NCI-H2196 treated with DMSO at 0.1 percent for 48 hours (cell line): ENCODE data around the gene ZNF559.
A peak's percentile ranks its signal among the peaks of the same experiment; 100 is the strongest.
"Not testable (repeated sequence)": the region's sequence is repeated elsewhere in the genome, so short reads cannot be mapped to it uniquely, and the experiment has no call there.

Experiments used
- DNase-seq: peaks from one replicate; lab custom pipeline; 2025; ENCODE audit not compliant: unreplicated experiment; lab: John Stamatoyannopoulos, UW

ZNF559 gene

DNA sequence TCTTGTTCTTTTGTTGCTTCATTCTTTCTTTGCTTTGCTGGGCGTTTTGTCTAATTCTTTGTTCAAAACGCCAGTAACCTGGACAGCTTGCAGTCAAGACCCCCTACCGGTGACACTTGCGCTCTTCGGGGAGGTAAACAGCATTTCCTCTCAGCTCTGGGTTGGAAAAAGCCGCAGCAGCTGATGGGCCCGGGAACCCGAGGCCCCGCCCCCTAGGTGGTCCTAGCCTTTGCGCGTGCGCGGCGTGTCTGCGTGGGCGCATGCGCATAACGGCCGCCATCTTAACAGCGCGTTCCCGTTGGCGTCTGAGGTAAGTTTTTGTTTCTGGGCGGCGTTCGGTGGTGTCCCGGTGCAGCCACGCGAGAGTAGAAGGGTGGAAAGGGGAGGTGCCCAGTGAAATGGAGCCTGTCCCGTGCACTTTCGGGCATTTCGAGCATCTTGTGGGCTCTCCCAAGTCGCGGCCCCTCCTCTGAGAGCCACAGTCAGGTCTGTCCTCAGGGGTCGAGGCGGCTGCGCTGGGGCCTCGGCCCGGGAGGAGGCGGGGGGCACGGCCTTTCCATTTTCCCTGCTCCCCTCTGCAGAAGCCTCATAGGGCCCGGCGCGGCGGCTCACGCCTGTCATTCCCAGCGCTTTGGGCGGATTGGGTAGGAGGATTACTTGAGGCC, at the start of gene ZNF559:
Gene ZNF559, plus strand, starts transcription at position 261 of the 665 bp plus-strand sequence. CDS start 14,371 bp downstream, outside the sequence.
- DNase-seq, result peak; percentile 93

DNA sequence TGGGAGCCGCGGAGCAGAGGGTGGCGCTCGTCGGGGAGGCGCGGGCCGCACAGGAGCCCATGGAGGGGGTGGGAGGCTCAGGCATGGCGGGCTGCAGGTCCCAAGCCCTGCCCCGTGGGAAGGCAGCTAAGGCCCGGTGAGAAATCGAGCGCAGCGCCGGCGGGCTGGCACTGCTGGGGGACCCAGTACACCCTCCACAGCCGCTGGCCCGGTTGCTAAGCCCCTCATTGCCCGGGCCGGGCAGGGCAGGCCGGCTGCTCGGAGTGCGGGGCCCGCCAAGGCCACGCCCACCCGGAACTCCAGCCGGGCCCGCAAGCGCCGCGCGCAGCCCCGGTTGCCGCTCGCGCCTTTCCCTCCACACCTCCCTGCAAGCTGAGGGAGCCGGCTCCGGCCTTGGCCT, 40.5 kb upstream of the ZNF559 start:
- not testable (repeated sequence) for DNase-seq

DNA sequence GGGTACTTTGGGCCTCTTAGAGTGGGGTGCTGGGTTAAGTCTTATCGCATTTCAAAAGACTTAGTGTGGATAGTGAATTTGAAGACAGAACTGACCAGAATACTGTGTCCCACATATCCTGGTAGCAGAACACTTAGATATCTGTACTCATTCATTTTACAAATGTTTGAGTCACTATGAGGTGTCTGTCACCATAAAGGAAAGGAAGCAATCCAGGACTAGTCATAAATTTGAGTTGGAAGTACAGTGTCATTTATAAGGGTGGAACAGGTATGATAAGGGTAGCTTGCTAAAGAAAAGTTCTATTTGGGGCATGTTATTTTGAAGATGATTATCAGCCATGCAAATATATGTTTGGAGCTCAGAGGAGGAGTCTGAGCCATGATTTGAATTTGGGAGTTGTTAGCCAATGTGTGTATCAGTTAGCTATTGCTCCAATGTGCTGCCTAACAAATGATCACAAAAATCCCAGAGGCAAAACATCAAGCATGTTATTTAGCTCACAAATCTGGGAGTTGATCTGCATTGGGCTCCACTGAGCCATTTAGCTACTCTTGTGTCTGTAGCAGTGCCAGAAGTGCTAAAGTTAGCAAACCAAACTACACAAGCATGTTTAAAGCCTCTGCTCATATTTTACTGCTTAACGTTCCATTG, 34.6 kb upstream of the ZNF559 start:
- no peak for DNase-seq

DNA sequence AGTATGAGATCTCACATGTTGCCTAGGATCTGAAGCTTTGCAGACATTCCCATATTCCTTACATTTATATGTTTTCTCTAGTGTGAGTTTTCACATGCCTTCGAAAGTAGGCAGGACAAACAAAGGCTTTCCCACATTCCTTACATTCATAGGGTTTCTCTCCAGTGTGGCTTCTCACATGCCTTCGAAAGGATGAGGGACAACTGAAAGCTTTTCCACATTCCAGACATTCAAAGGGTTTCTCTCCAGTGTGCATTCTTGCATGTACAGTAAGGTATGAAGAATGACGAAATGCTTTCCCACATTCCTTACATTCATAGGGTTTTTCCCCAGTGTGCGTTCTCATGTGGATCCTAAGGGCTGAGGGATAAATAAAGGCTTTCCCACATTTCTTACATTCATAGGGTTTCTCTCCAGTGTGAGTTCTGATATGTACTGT, 28.5 kb upstream of the ZNF559 start:
- no peak for DNase-seq

DNA sequence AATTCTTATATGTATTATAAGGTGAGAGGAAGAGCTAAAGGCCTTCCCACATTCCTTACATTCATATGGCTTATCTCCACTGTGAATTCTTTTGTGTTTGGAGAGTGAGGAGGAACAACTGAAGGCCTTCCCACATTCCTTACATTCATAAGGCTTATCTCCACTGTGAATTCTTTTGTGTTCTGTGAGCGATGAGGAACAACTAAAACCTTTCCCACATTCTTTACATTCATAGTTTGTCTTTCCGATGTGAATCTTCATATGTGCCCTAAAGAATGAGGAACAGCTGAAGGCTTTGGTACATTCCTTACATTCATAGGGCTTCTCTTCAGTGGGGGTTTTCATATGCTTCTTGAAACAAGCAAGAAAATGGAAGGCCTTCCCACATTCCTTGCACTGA, 27.6 kb upstream of the ZNF559 start:
- DNase-seq, result no peak

DNA sequence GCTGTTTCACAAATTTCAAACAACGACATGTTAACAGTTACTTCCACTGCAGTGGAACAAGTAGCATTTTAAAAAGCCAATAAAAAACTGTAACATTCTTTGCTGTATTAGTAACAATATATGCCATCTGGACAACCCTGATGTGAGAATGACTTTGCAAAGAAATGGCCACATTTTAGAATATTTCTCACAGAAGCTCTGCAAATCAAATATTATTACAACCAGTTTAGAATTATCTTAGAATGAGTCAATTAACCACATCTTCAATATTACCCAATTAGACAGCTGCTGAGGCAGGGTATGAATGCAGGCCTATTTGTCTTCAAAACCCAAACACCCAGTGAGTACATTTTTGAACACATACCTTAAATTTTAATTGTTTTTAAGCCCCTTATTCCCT, 17.5 kb upstream of the ZNF559 start:
- DNase-seq, result no peak

DNA sequence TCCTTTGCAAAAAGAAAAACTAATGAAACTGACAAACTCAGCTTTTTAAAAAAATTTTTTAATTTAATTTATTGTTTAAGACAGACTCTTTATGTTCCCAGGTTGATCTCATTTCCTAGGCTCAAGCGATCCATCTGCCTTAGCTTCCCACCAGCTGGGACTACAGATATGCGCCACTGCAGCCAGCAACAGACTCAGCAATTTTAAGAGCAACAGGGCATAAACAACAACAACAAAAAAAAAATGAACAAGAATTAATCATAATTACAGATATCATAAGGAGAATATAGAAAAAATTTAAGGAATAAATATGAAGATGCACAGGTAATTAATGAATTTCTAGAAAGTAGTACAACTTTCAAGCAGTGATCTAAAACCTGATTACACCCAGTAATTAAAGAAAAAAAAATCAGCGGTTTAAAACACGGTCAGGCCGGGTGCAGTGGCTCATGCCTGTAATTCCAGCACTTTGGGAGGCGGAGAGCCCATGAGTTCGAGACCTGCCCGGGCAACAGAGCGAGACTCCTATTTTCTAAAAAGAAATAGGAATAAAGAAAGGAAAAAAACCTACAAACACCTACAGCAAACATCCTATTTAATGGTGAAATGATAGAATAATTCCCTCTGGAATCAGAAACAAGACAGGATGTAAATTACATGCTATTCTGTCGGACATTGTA, 15.7 kb upstream of the ZNF559 start:
- no peak for DNase-seq

DNA sequence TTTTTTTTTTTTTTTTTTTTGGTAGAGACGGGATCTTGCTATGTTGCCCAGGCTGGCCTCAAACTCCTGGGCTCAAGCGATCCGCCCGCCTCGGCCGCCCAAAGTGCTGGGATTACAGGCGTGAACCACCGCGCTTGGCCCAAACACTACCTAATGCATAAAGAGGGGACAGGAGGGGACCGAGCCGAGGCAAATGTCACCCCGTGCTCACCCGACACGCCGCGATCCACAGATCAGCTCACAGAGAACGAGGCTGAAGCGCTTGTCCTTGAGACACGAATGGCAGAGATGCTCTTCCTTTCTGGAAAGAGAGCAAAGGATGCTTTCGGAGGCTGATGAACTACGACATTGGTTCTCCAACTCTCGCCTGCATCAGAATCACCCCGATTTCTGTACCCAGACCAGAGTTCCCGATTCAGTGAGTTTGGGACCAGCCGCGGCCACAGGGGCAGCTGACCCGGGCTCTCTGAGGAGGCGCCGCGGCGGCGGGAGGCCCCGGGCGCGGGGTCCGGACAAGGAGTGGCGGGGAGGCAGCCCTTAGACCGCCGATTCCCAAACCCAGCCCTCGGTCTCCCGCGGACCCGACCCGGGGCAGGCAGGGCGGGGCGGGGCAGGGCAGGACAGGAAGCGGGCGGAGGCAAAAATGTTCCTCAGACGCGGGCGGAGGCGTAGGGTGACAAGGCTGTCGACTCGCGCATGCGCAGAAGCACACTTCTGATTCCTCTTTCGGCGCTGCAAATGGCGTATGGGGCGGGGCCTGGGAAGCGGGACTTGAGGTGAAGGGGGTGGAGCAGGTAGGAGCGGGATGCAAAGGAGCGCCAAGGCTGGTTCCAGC, 14.6 kb upstream of the ZNF559 start, which contains the start of gene ZNF699:
Gene ZNF699, minus strand, starts transcription at position 700 of the 835 bp plus-strand sequence. CDS start 4,719 bp downstream, outside the sequence.
- DNase-seq, result peak; percentile 98

DNA sequence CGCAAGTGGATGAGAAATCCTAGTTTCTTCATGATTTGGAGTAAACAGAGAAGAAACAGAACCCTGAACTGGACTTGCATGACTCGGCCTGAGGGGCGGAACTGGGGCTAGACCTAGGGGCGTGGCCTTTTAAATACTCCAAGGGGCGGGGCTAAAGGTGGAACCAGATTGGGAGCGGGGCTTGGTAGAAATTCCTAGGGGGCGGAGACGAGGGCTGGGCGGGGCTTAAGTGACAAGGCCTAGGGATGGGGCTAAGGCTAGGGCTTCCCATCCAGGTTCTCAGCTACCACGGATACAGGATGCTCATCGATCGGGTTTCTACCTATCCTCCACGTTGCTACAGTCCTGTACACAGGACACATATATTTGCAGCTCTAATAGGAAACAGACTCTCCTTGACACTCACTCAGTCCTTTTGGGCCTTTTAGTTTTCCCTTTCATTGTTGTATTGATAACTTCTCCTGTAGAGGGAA, 14.0 kb upstream of the ZNF559 start:
- DNase-seq, result peak; percentile 98

DNA sequence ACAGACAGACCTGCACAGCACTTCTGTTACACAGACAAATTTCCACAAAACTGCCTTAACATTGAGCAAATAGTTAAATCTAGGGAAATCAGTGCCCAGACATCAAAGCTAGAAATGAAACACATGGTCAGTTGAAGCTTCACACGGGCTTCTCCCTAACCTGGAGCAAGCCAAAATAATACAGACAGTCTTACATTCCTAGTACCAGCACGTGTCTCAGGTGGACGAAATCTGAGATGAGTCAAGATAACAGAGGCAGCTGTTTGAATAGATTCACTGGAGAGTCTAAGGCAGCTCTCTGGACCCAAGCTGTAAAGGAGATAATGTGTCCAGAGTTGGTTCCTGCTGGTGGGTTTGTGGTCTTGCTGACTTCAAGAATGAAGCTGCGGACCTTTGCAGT, 10.2 kb upstream of the ZNF559 start:
- DNase-seq, result no peak

DNA sequence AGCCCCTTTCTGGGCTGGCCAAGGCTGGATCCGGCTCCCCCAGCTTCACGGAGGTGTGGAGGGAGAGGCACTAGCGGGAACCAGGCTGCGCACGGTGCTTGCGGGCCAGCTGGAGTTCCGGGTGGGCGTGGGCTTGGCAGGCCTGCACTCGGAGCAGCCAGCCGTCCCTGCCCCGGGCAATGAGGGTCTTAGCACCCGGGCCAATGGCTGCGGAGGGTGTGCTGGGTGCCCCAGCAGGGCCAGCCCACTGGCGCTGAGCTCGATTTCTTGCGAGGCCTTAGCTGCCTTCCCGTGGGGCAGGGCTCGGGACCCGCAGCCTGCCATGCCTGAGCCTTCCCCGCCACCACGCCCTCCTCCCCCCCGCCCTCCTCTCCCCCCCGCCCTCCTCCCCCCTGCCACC, 2.6 kb upstream of the ZNF559 start:
- DNase-seq, result no peak

DNA sequence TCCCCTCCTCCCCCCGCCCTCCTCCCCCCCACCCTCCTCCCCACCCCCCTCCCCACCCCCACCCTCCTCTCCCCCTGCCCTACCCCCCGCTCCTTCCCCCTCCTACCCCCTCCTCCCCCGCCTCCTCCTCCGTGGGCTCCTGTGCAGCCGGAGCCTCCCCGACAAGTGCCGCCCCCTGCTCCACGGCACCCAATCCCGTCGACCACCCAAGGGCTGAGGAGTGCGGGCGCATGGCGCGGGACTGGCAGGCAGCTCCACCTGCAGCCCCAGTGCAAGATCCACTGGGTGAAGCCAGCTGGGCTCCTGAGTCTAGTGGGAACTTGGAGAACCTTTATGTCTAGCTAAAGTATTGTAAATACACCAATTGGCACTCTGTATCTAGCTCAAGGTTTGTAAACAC, 2.2 kb upstream of the ZNF559 start:
- DNase-seq, result not testable (repeated sequence)

DNA sequence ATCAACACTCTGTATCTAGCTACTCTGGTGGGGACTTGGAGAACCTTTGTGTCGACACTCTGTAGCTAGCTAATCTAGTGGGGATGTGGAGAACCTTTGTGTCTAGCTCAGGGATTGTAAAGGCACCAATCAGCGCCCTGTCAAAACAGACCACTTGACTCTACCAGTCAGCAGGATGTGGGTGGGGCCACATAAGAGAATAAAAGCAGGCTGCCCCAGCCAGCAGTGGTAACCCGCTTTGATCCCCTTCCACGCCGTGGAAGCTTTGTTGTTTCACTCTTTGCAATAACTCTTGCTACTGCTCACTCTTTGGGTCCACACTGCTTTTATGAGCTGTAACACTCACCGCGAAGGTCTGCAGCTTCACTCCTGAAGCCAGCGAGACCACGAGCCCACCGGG, 1.8 kb upstream of the ZNF559 start:
- DNase-seq, result not testable (repeated sequence)

DNA sequence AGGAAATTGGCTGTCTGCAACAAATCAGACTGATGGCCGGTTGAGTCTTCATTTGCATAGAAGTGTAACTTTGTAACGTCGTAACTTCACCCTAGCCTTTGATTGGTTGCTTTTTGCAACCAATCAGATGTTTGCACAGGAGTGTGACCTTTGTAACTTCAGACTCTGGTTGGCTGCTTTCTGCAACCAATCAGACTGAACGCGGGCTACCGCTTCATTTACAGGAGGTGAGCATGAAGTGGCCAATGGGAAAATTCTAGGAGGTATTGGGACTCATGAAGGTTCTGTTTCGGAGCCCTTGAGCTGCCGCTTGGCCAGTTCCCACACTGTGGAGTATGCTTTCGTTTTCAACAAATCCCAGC, 441 bp upstream of the ZNF559 start:
- DNase-seq, result peak; percentile 77

DNA sequence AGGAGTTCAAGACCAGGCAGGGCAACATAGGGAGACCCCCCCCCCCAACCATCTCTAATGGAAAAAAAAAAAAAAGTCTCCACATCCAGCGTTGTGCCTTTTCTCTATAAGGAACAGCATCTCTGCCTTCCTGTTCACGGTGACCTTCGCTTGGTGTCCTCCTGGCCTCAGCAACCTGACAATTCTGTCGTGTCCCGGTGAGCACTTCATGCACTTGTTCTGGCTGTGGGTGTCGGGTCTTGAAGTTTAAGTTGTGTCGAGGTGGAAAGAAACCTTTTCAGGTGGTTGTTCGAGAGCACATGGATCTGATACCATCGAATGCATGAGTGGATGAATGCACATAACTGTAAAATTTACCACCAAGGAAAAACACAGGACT, 594 bp downstream of the ZNF559 start:
- no peak for DNase-seq

DNA sequence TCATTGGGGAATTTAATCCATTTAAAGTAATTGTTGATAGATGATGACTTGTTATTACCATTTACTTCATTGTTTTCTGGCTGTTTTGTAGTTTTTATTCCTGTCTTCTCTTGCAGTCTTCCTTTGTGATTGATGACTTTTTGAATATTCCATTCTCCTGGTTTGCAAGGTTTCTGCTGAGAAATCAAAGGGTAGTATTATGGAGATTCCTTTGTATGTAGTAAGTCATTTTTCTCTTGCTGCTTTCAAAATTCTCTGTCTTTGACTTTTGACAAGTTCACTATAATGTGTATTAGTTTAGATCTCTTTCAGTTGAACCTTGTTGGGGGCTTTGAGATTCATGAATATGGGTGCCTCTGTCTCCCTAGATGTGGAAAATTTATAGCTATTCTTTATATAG, 6.0 kb downstream of the ZNF559 start:
- DNase-seq, result no peak

DNA sequence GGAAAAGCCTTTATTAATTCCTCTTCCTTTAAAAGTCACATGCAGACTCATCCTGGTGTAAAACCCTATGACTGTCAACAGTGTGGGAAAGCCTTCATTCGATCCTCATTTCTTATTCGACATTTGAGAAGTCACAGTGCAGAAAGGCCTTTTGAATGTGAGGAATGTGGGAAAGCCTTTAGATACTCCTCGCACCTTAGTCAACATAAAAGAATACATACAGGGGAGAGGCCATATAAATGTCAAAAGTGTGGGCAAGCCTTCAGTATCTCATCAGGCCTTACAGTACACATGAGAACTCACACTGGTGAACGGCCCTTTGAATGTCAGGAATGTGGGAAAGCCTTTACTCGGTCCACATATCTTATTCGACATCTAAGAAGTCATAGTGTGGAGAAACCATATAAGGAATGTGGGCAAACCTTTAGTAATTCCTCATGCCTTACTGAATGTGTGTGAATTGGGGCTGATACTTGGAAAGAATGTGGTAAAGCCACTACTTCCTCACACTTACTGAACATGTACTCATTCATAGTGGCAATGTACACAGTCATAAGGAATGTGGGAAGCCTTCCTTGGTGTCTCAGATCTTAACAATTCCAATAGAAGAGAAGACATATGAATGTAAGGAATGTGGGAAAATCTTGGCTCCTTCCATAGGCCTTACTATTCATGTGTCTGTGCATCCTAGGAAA, 18.8 kb downstream of the ZNF559 start:
- DNase-seq, result no peak

DNA sequence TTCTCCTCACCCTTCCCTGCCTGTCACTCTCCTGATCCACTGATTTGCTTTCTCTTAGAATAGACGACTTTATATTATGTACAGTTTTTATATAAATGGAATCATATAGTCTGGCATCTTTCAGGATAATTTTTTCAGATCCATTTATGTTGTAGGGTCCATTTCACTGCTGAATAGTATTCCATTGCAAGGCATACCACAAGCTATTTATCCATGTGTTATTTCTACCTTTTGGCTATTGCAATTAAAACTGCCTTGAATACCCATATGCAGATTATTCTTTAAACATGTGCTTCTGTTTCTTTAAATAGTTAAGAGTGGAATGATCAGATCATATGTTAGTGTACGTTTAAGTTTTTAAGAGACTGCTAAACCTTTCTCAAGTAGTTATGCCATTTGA, 21.0 kb downstream of the ZNF559 start:
- DNase-seq, result no peak

DNA sequence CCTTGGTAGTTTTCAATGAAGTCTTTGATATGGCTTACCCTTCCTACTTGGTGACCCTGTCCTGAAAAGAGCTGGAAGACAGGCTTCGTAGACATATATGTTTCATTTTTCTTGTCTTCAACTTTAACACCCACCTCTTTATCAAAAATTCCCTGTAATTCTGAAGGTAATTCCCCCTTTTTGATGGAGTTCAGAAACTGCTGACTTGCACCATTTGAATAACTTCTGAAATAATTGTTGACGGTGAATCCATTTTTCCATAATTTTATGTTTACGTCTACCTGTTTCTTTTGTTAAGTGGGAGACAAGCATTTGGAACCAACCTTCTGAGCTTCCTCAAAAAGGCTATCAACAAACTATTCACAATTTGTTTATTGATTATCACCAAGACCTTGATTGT, 24.3 kb downstream of the ZNF559 start:
- no peak for DNase-seq

DNA sequence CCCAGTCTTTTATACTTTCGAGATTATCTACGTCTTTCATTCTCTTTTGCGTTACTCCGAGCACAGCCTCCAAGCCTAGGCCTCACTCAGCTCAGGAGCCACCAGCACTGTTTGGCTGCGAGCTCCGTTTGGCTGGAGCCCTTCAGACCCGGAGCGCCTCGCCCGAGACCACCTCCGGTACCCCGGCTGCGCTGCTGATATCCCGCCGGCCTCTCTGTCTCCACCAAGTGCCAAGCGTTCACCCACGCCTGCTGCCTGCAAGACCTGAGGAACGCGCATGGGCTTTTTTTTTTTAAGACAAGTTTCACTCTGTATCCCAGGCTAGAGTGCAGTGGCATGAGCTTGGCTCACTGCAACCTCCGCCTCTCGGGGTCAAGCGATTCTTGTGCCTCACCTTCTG, 24.7 kb downstream of the ZNF559 start:
- DNase-seq, result no peak

DNA sequence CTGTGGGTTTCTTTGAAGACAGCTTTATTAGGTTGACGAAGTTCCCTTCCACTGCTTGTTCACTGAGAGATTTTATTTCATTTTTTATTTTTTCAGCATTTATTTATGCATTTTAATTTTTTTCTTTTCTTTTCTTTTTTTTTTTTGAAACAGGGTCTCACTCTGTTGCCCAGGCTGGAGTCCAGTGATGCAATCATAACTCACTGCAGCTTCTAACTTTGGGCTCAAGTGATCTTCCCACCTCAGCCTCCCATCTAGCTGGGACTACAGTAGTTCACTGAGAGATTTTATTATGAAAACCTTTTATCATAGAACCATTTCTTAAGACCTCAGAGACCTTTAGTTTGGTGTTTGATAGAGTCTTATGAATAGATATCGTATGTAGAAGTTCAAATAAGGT, 28.5 kb downstream of the ZNF559 start:
- DNase-seq, result no peak
